IMR-90 (cell line): Measurements from ENCODE around the gene PPFIA2. TPM values are rescaled to one million over a fixed set of nuclear protein-coding genes. Genes with fewer than 3 reads are reported as not detected.

ENCODE experiments used
- ATAC-seq: fragments of 200-7000 bp; cut with Tn5 transposase; 2 replicates; pipeline ENCODE4 v1.9.1; 2020; ENCODE audit warnings: low read depth, mild to moderate bottlenecking, moderate library complexity
- BruUV-seq: library from RNA; stranded (reverse); fragments of 400-500 nt; replicated peaks from 2 replicates; lab custom pipeline; 2021; lab: Mats Ljungman, UMichigan
- CTCF ChIA-PET: fragments of 300-600 bp; formaldehyde crosslinking; extraction: SDS; loops from one replicate; lab custom pipeline; 2021; ENCODE audit warnings: antibody characterized with exemption; lab: Yijun Ruan, JAX
- POLR2A ChIA-PET: fragments of 300-600 bp; sonication (Branson Sonifier 250); formaldehyde crosslinking; loops from one replicate; lab custom pipeline; 2022; ENCODE audit warnings: antibody characterized with exemption; ENCODE audit not compliant: unreplicated experiment; lab: Charles Lee
- DNase-seq: peaks from one replicate; pipeline ENCODE4 v3.0.0; 2013
- H2AFZ ChIP-seq: replicated peaks from 2 replicates; pipeline ENCODE3; 2013; ENCODE audit warnings: low read length, mild to moderate bottlenecking; ENCODE audit not compliant: poor library complexity
- H2AK5ac ChIP-seq: 2 replicates; pipeline ENCODE4 v1.6.1; 2013; ENCODE audit warnings: low read depth, low read length, inconsistent platforms
- H2AK9ac ChIP-seq: replicated peaks from 2 replicates; pipeline ENCODE3; 2013; ENCODE audit warnings: mild to moderate bottlenecking, low read depth, low read length, moderate library complexity; ENCODE audit not compliant: poor library complexity
- H2BK120ac ChIP-seq: 2 replicates; pipeline ENCODE4 v1.6.1; 2013; ENCODE audit warnings: low read depth, low read length, inconsistent platforms
- H2BK15ac ChIP-seq: 3 replicates; pipeline ENCODE4 v1.6.1; 2013; ENCODE audit warnings: low read depth, low read length, inconsistent platforms
- H2BK20ac ChIP-seq: 2 replicates; pipeline ENCODE4 v1.6.1; 2013; ENCODE audit warnings: low read depth, mild to moderate bottlenecking, inconsistent platforms, low read length, moderate library complexity
- H2BK5ac ChIP-seq: 2 replicates; pipeline ENCODE4 v1.6.1; 2013; ENCODE audit warnings: mild to moderate bottlenecking, low read depth, low read length, inconsistent platforms; ENCODE audit not compliant: poor library complexity, severe bottlenecking
- H3K14ac ChIP-seq: replicated peaks from 2 replicates; pipeline ENCODE4 v1.6.1; 2013; ENCODE audit warnings: low read depth, low read length, inconsistent platforms
- H3K18ac ChIP-seq: 2 replicates; pipeline ENCODE4 v1.6.1; 2013; ENCODE audit warnings: low read depth, low read length, control low read depth
- H3K23ac ChIP-seq: 2 replicates; pipeline ENCODE4 v1.6.1; 2013; ENCODE audit warnings: low read depth, low read length, inconsistent platforms
- H3K27ac ChIP-seq: 2 replicates; pipeline ENCODE4 v1.5.1; 2013; ENCODE audit warnings: mild to moderate bottlenecking, control low read depth, low read length; ENCODE audit not compliant: insufficient read depth
- H3K27me3 ChIP-seq: 2 replicates; pipeline ENCODE4 v1.6.1; 2013; ENCODE audit warnings: low read length; ENCODE audit not compliant: control insufficient read depth, insufficient read depth
- H3K36me3 ChIP-seq: 2 replicates; pipeline ENCODE4 v1.6.1; 2013; ENCODE audit warnings: low read length, mixed read lengths; ENCODE audit not compliant: control insufficient read depth, insufficient read depth
- H3K4ac ChIP-seq: 2 replicates; pipeline ENCODE4 v1.6.1; 2013; ENCODE audit warnings: low read depth, low read length, inconsistent platforms
- H3K4me1 ChIP-seq: 2 replicates; pipeline ENCODE4 v1.6.1; 2013; ENCODE audit warnings: low read length, mixed read lengths; ENCODE audit not compliant: control insufficient read depth, insufficient read depth
- H3K4me2 ChIP-seq: 2 replicates; pipeline ENCODE4 v1.6.1; 2013; ENCODE audit warnings: low read depth, mild to moderate bottlenecking, control low read depth, low read length, moderate library complexity
- H3K4me3 ChIP-seq: 2 replicates; pipeline ENCODE4 v1.5.1; 2013; ENCODE audit warnings: low read depth, mild to moderate bottlenecking, control low read depth, low read length, moderate library complexity; ENCODE audit not compliant: insufficient read depth
- H3K56ac ChIP-seq: 2 replicates; pipeline ENCODE4 v1.6.1; 2013; ENCODE audit warnings: low read length, inconsistent platforms; ENCODE audit not compliant: insufficient read depth; ENCODE audit errors: extremely low read depth
- H3K79me1 ChIP-seq, 2 experiments: 2 replicates each; pipeline ENCODE4 v1.6.1; 2013; ENCODE audit warnings: low read length in 2 of 2, inconsistent platforms in 1 of 2, low read depth in 1 of 2
- H3K9ac ChIP-seq: 2 replicates; pipeline ENCODE4 v1.6.1; 2013; ENCODE audit warnings: low read depth, low read length, control low read depth
- H3K9me1 ChIP-seq: 2 replicates; pipeline ENCODE4 v1.6.1; 2013; ENCODE audit warnings: low read length, inconsistent platforms; ENCODE audit not compliant: insufficient read depth
- H3K9me3 ChIP-seq: 2 replicates; pipeline ENCODE4 v1.6.1; 2013; ENCODE audit warnings: low read length; ENCODE audit not compliant: control insufficient read depth, insufficient read depth
- H4K20me1 ChIP-seq: 2 replicates; pipeline ENCODE4 v1.6.1; 2013; ENCODE audit warnings: low read length, inconsistent platforms; ENCODE audit not compliant: insufficient read depth
- H4K5ac ChIP-seq: 2 replicates; pipeline ENCODE4 v1.6.1; 2013; ENCODE audit warnings: mild to moderate bottlenecking, low read depth, low read length, control low read depth
- H4K8ac ChIP-seq, 2 experiments: 2 replicates each; pipeline ENCODE4 v1.6.1; 2013; ENCODE audit warnings: low read depth in 2 of 2, low read length in 2 of 2, control low read depth in 1 of 2, inconsistent platforms in 1 of 2
- H4K91ac ChIP-seq: 2 replicates; pipeline ENCODE4 v1.6.1; 2013; ENCODE audit warnings: low read depth, low read length, inconsistent platforms; ENCODE audit not compliant: insufficient read depth
- BHLHE40 ChIP-seq: fragments of 150-350 bp; IDR thresholded peaks from 2 replicates; pipeline ENCODE4 v1.6.1; 2016; ENCODE audit warnings: mild to moderate bottlenecking, low read depth, low read length
- CEBPB ChIP-seq: IDR thresholded peaks from 2 replicates; pipeline ENCODE4 v1.6.1; 2012; ENCODE audit warnings: low read depth, low read length, improper control_type of control experiment
- CHD1 ChIP-seq: IDR thresholded peaks from 2 replicates; pipeline ENCODE4 v1.6.1; 2012; ENCODE audit warnings: low read depth, low read length, improper control_type of control experiment
- CTCF ChIP-seq: conservative IDR thresholded peaks from 2 replicates; pipeline ENCODE4 v1.5.1; 2012; ENCODE audit warnings: mild to moderate bottlenecking, low read depth, low read length, improper control_type of control experiment
- ELK1 ChIP-seq: fragments of 150-350 bp; IDR thresholded peaks from 2 replicates; pipeline ENCODE4 v1.6.1; 2016; ENCODE audit warnings: low read depth, mild to moderate bottlenecking, low read length, moderate library complexity, borderline replicate concordance
- FOS ChIP-seq: fragments of 150-350 bp; IDR thresholded peaks from 2 replicates; pipeline ENCODE4 v1.6.1; 2016; ENCODE audit warnings: low read depth, low read length
- MAFK ChIP-seq: IDR thresholded peaks from 2 replicates; pipeline ENCODE4 v1.6.1; 2012; ENCODE audit warnings: low read depth, low read length, improper control_type of control experiment
- MAZ ChIP-seq: IDR thresholded peaks from 2 replicates; pipeline ENCODE4 v1.6.1; 2012; ENCODE audit warnings: low read depth, mild to moderate bottlenecking, low read length, improper control_type of control experiment, moderate library complexity, borderline replicate concordance
- MXI1 ChIP-seq: IDR thresholded peaks from 2 replicates; pipeline ENCODE4 v1.6.1; 2012; ENCODE audit warnings: low read depth, mild to moderate bottlenecking, low read length, moderate library complexity, borderline replicate concordance
- NFE2L2 ChIP-seq: fragments of 150-350 bp; IDR thresholded peaks from 2 replicates; pipeline ENCODE4 v1.6.1; 2016; ENCODE audit warnings: low read depth, mild to moderate bottlenecking, low read length
- POLR2A ChIP-seq: IDR thresholded peaks from 2 replicates; pipeline ENCODE4 v1.6.1; 2012; ENCODE audit warnings: mild to moderate bottlenecking, low read depth, low read length
- RAD21 ChIP-seq: IDR thresholded peaks from 2 replicates; pipeline ENCODE4 v1.6.1; 2012; ENCODE audit warnings: low read length, improper control_type of control experiment
- RCOR1 ChIP-seq: IDR thresholded peaks from 2 replicates; pipeline ENCODE4 v1.6.1; 2012; ENCODE audit warnings: mild to moderate bottlenecking, low read length, improper control_type of control experiment; ENCODE audit not compliant: insufficient replicate concordance
- RFX5 ChIP-seq: IDR thresholded peaks from 2 replicates; pipeline ENCODE4 v1.8.0; 2012; ENCODE audit warnings: low read depth, mild to moderate bottlenecking, low read length, moderate library complexity
- SMC3 ChIP-seq: fragments of 150-350 bp; IDR thresholded peaks from 2 replicates; pipeline ENCODE4 v1.6.1; 2016; ENCODE audit warnings: low read depth, mild to moderate bottlenecking, antibody characterized with exemption, low read length, moderate library complexity
- USF2 ChIP-seq: fragments of 150-350 bp; IDR thresholded peaks from 2 replicates; pipeline ENCODE4 v1.6.1; 2017; ENCODE audit warnings: mild to moderate bottlenecking, antibody characterized with exemption, low read length, low read depth
- WGBS, 2 experiments: methylation state at CpG; one replicate each; pipeline versions ENCODE4 v1.1.5 to v1.1.7; 2013; ENCODE audit warnings: missing lambda C conversion rate in 2 of 2; ENCODE audit not compliant: insufficient read length in 1 of 2; ENCODE audit errors: extremely low coverage in 2 of 2; 5-methylcytosine and 5-hydroxymethylcytosine counted together
- dilution Hi-C: fragments of 300-500 bp; cut with HindIII; formaldehyde crosslinking; loops from one replicate; pipeline ENCODE4 v1.14.3; 2018; ENCODE audit warnings: low sequenced_read_pairs; ENCODE audit not compliant: unreplicated experiment
- in situ Hi-C: fragments of 300-500 bp; cut with MboI; formaldehyde crosslinking; loops from 3 replicates; pipeline ENCODE4 v1.14.3; 2019; ENCODE audit warnings: low sequenced_read_pairs, inconsistent platforms, mixed read lengths
- intact Hi-C: fragments of 100-400 bp; cut with micrococcal nuclease; formaldehyde crosslinking; loops from 2 replicates; pipeline ENCODE4 v1.10.0; 2022
- polyA plus RNA-seq, 3 experiments: library from polyadenylated mRNA; depleted of rRNA; stranded (reverse); fragments of >200 nt; gene quantifications; 2 replicates each; pipeline ENCODE4 v1.2.3, GENCODE V29; 2012; ENCODE audit warnings: low replicate concordance in 1 of 3
- total RNA-seq: library from RNA; depleted of rRNA; stranded (reverse); fragments of >200 nt; gene quantifications from 2 replicates; pipeline ENCODE4 v1.2.3, GENCODE V29; 2012

PPFIA2 gene
- total and polyA plus RNA-seq, 2 of the 4 experiments (the other 2 are of a cell fraction) = 0.29 to 1.3 TPM

- Histone ChIP-seq H4K8ac (no peak overlapping the region), H3K18ac (no peak overlapping the region), H4K5ac (no peak overlapping the region), H3K23ac (no peak overlapping the region), H3K9me3 (no peaks in the 10 kb centered on the region), H4K91ac (no peak overlapping the region), H2AFZ (no peak overlapping the region), H3K36me3 (no peaks in the 10 kb centered on the region), H3K4me2 (no peak overlapping the region), H2BK5ac (no peak overlapping the region), H2BK15ac (no peak overlapping the region), H3K9me1 (no peaks in the 10 kb centered on the region), H3K27ac (no peak overlapping the region), H3K79me1 (no peaks in the 10 kb centered on the region), H3K4me1 (no peaks in the 10 kb centered on the region), H3K27me3 (no peaks in the 10 kb centered on the region), H3K9ac (no peak overlapping the region), H2BK120ac (no peak overlapping the region), H2AK9ac (no peak overlapping the region), H3K56ac (no peak overlapping the region), H2BK20ac (no peak overlapping the region), H3K4ac (no peak overlapping the region), H4K20me1 (no peaks in the 10 kb centered on the region), H3K4me3 (no peak overlapping the region), H2AK5ac (no peak overlapping the region), H3K14ac (no peak overlapping the region)
- DNase-seq (no peak), ATAC-seq (no peak)
- dilution Hi-C loops (no loop called here), in situ Hi-C loops (no loop called here), intact Hi-C loops (no loop called here)
- TF ChIP-seq MAFK (no peak), BHLHE40 (no peak), USF2 (no peak), CTCF (no peak), CHD1 (no peak), POLR2A (no peak), RCOR1 (no peak), FOS (no peak), CEBPB (no peak), MAZ (no peak), ELK1 (no peak), NFE2L2 (no peak), MXI1 (no peak), RAD21 (no peak), RFX5 (no peak), SMC3 (no peak)
- BruUV-seq = no TSS peak
- CTCF ChIA-PET = no interaction called here
- POLR2A ChIA-PET = no interaction called here
- no CpG with 5 or more reads among the region's 9 CpGs for WGBS, 2 experiments
Observed at GRCh38 chr12:81208187-81208911, 550.8 kb downstream of the PPFIA2 start.
